Esophagus (tissue), 2 donors: ENCODE results near the gene NOL7. TPM values are rescaled to one million over a fixed set of nuclear protein-coding genes. Genes with fewer than 3 reads are reported as not detected.

Source experiments
- H3K27ac ChIP-seq, 2 donors: one replicate each; pipeline ENCODE4 v1.5.1; 2013; ENCODE audit warnings: low read depth in 2 of 2, mild to moderate bottlenecking in 2 of 2, inconsistent platforms in 1 of 2, low read length in 1 of 2, moderate library complexity in 1 of 2
- H3K27me3 ChIP-seq, 2 donors: one replicate each; pipeline ENCODE4 v1.6.1; 2013; ENCODE audit warnings: low read length in 2 of 2, control low read depth in 1 of 2, mild to moderate bottlenecking in 1 of 2; ENCODE audit not compliant: insufficient read depth in 2 of 2, control insufficient read depth in 1 of 2
- H3K36me3 ChIP-seq, 2 donors: one replicate each; pipeline ENCODE4 v1.6.1; 2013; ENCODE audit warnings: low read length in 1 of 2; ENCODE audit not compliant: control insufficient read depth in 2 of 2, insufficient read depth in 2 of 2
- H3K4me1 ChIP-seq, 2 donors: one replicate each; pipeline ENCODE4 v1.6.1; 2013; ENCODE audit warnings: low read length in 1 of 2; ENCODE audit not compliant: control insufficient read depth in 2 of 2, insufficient read depth in 2 of 2
- H3K4me3 ChIP-seq, 2 donors: one replicate each; pipeline ENCODE4 v1.5.1; 2013; ENCODE audit warnings: low read length in 2 of 2, mild to moderate bottlenecking in 2 of 2, low read depth in 1 of 2, moderate library complexity in 1 of 2
- H3K9me3 ChIP-seq, 2 donors: one replicate each; pipeline ENCODE4 v1.6.1; 2013; ENCODE audit warnings: mild to moderate bottlenecking in 2 of 2, low read depth in 1 of 2, low read length in 1 of 2, moderate library complexity in 1 of 2; ENCODE audit not compliant: control insufficient read depth in 2 of 2, insufficient read depth in 1 of 2
- WGBS, 2 donors: extraction: QIAGEN DNeasy Blood & Tissue Kit; methylation state at CpG; one replicate each; pipeline ENCODE4 v1.1.7; 2013; 5-methylcytosine and 5-hydroxymethylcytosine counted together
- polyA plus RNA-seq, 2 donors: library from polyadenylated mRNA; stranded (reverse); fragments of 200-250 nt; gene quantifications; one replicate each; pipeline ENCODE4 v1.2.3, GENCODE V29; 2013
- donor health status: healthy with polysubstance abuse.
- donor health status: Bipolar disorder and iron deficiency.

NOL7 gene
- polyA plus RNA-seq, 2 donors = 30.9 to 52.1 TPM

- no peak overlapping the region for H3K27ac ChIP-seq
- no peaks in the 10 kb centered on the region for H3K27me3 ChIP-seq
- H3K4me3 ChIP-seq = no peak overlapping the region
- H3K9me3 ChIP-seq = no peaks in the 10 kb centered on the region
- WGBS, 2 donors = 89 to 96% methylated on average over 2 of the region's 2 CpGs
- peaks cover 0 to 5% of the 10 kb centered on the region in 2 donors for H3K4me1 ChIP-seq
- H3K36me3 ChIP-seq = no peaks in the 10 kb centered on the region
Observed at GRCh38 chr6:13661647-13662046, 46.5 kb downstream of the NOL7 start.

- 73 to 82% methylated on average over 3 of the region's 3 CpGs for WGBS, 2 donors
- peaks cover 0 to 5% of the 10 kb centered on the region in 2 donors for H3K4me1 ChIP-seq
- H3K27me3 ChIP-seq = no peaks in the 10 kb centered on the region
- no peak overlapping the region for H3K4me3 ChIP-seq
- H3K36me3 ChIP-seq = no peaks in the 10 kb centered on the region
- H3K27ac ChIP-seq = no peak overlapping the region
- H3K9me3 ChIP-seq = no peaks in the 10 kb centered on the region
Observed at GRCh38 chr6:13662651-13663334, 47.7 kb downstream of the NOL7 start.

- Histone ChIP-seq H3K9me3 (no peaks in the 10 kb centered on the region), H3K27ac (no peak overlapping the region), H3K27me3 (no peaks in the 10 kb centered on the region), H3K4me3 (no peak overlapping the region), H3K4me1 (peaks cover 0 to 5% of the 10 kb centered on the region in 2 donors), H3K36me3 (no peaks in the 10 kb centered on the region)
- WGBS, 2 donors = 95% methylated on average over 4 of the region's 4 CpGs
Observed at GRCh38 chr6:13663986-13664385, 48.9 kb downstream of the NOL7 start.

- H3K4me3 ChIP-seq = no peak overlapping the region
- no peaks in the 10 kb centered on the region for H3K36me3 ChIP-seq
- no peaks in the 10 kb centered on the region for H3K27me3 ChIP-seq
- peaks cover 2 to 5% of the 10 kb centered on the region in 2 donors for H3K4me1 ChIP-seq
- no peak overlapping the region for H3K27ac ChIP-seq
- no peaks in the 10 kb centered on the region for H3K9me3 ChIP-seq
Observed at GRCh38 chr6:13664703-13665352, 49.7 kb downstream of the NOL7 start.

- peaks cover 2% of the 10 kb centered on the region in 2 donors for H3K4me1 ChIP-seq
- H3K27me3 ChIP-seq = no peaks in the 10 kb centered on the region
- no peaks in the 10 kb centered on the region for H3K9me3 ChIP-seq
- no peak overlapping the region for H3K4me3 ChIP-seq
- H3K27ac ChIP-seq = no peak overlapping the region
- 89 to 94% methylated on average over 8 of the region's 8 CpGs for WGBS, 2 donors
- no peaks in the 10 kb centered on the region for H3K36me3 ChIP-seq
Observed at GRCh38 chr6:13666194-13667105, 51.3 kb downstream of the NOL7 start.

GRCh38 chr6:13667655-13668054 is 52.5 kb downstream of the NOL7 start:
- no peak overlapping the region for H3K4me3 ChIP-seq
- 77 to 82% methylated on average over 2 of the region's 2 CpGs for WGBS, 2 donors
- H3K9me3 ChIP-seq = no peaks in the 10 kb centered on the region
- H3K27ac ChIP-seq = no peak overlapping the region
- no peaks in the 10 kb centered on the region for H3K36me3 ChIP-seq
- H3K27me3 ChIP-seq = no peaks in the 10 kb centered on the region
- H3K4me1 ChIP-seq = peaks cover 0 to 2% of the 10 kb centered on the region in 2 donors

GRCh38 chr6:13668291-13668928 is 53.3 kb downstream of the NOL7 start:
- Histone ChIP-seq H3K27ac (no peak overlapping the region), H3K36me3 (no peaks in the 10 kb centered on the region), H3K4me1 (peaks cover 0 to 2% of the 10 kb centered on the region in 2 donors), H3K9me3 (no peaks in the 10 kb centered on the region), H3K4me3 (no peak overlapping the region), H3K27me3 (no peaks in the 10 kb centered on the region)
- 64 to 75% methylated on average over 2 of the region's 2 CpGs for WGBS, 2 donors

- Histone ChIP-seq H3K27me3 (no peaks in the 10 kb centered on the region), H3K27ac (no peak overlapping the region), H3K36me3 (no peaks in the 10 kb centered on the region), H3K4me3 (no peak overlapping the region), H3K4me1 (peaks cover 0 to 2% of the 10 kb centered on the region in 2 donors), H3K9me3 (no peaks in the 10 kb centered on the region)
- WGBS, 2 donors = 95 to 96% methylated on average over 5 of the region's 5 CpGs
Observed at GRCh38 chr6:13669476-13669875, 54.3 kb downstream of the NOL7 start.
